DOHH2 (cell line): ENCODE results near the gene FAAH.

Experiments
- H3F3A ChIP-seq: fragments of 200-600 bp; sonication (generic), shearing (Covaris generic); 2 replicates; pipeline ENCODE4 v1.6.0; 2016; ENCODE audit warnings: antibody characterized with exemption, mild to moderate bottlenecking; ENCODE audit not compliant: control insufficient read depth, insufficient read depth
- H3K27ac ChIP-seq: fragments of 200-600 bp; sonication (generic); 2 replicates; pipeline ENCODE4 v1.5.1; 2014; ENCODE audit warnings: low read depth, mild to moderate bottlenecking, low read length, moderate library complexity
- H3K27me3 ChIP-seq: fragments of 200-600 bp; sonication (generic); 2 replicates; pipeline ENCODE4 v1.6.1; 2014; ENCODE audit warnings: mild to moderate bottlenecking, low read length, mixed read lengths; ENCODE audit not compliant: control insufficient read depth
- H3K36me3 ChIP-seq: fragments of 200-600 bp; sonication (generic); 2 replicates; pipeline ENCODE4 v1.6.1; 2014; ENCODE audit warnings: mild to moderate bottlenecking, low read length, moderate library complexity, mixed read lengths; ENCODE audit not compliant: control insufficient read depth
- H3K4me1 ChIP-seq: fragments of 200-600 bp; sonication (generic); 2 replicates; pipeline ENCODE4 v1.6.1; 2014; ENCODE audit warnings: mild to moderate bottlenecking, low read length, mixed read lengths; ENCODE audit not compliant: control insufficient read depth
- H3K4me2 ChIP-seq: fragments of 200-600 bp; sonication (generic); 2 replicates; pipeline ENCODE4 v1.6.0; 2014; ENCODE audit warnings: mild to moderate bottlenecking, low read length, moderate library complexity
- H3K4me3 ChIP-seq: fragments of 200-600 bp; sonication (generic); 2 replicates; pipeline ENCODE4 v1.5.1; 2014; ENCODE audit warnings: mild to moderate bottlenecking, low read length, mixed read lengths
- H3K79me2 ChIP-seq: fragments of 200-600 bp; sonication (generic); 2 replicates; pipeline ENCODE4 v1.6.1; 2014; ENCODE audit warnings: mild to moderate bottlenecking, low read length, mixed read lengths; ENCODE audit not compliant: control insufficient read depth
- H3K9me2 ChIP-seq: fragments of 200-600 bp; sonication (generic); replicated peaks from 2 replicates; pipeline ENCODE4 v1.6.1; 2014; ENCODE audit warnings: mild to moderate bottlenecking, low read length, mixed read lengths; ENCODE audit not compliant: control insufficient read depth
- H3K9me3 ChIP-seq: fragments of 200-600 bp; sonication (generic); 2 replicates; pipeline ENCODE4 v1.6.1; 2014; ENCODE audit warnings: antibody characterized with exemption, low read length, mixed read lengths; ENCODE audit not compliant: control insufficient read depth, insufficient read depth
- H4K20me1 ChIP-seq: fragments of 200-600 bp; sonication (generic); 2 replicates; pipeline ENCODE4 v1.6.0; 2014; ENCODE audit warnings: low read depth, mild to moderate bottlenecking, antibody characterized with exemption, low read length, moderate library complexity; ENCODE audit not compliant: control insufficient read depth, insufficient read depth
- EZH2phosphoT487 ChIP-seq: fragments of 200-600 bp; sonication (generic); IDR thresholded peaks from 2 replicates; pipeline ENCODE4 v1.6.1; 2017; ENCODE audit warnings: borderline replicate concordance, mild to moderate bottlenecking, antibody characterized with exemption, low read length, moderate library complexity, mixed read lengths
- TF ChIP-seq, protein P1 (sequence below): fragments of 200-600 bp; sonication (generic); IDR thresholded peaks from one replicate; pipeline ENCODE4 v1.5.1; 2014; ENCODE audit warnings: antibody characterized with exemption, mild to moderate bottlenecking, low read depth, low read length; ENCODE audit not compliant: poor library complexity, severe bottlenecking

Gene FAAH

GRCh38 chr1:46401964-46402626, 8.0 kb downstream of the FAAH start:
- H3K36me3 ChIP-seq: no peaks in the 10 kb centered on the region

DNA sequence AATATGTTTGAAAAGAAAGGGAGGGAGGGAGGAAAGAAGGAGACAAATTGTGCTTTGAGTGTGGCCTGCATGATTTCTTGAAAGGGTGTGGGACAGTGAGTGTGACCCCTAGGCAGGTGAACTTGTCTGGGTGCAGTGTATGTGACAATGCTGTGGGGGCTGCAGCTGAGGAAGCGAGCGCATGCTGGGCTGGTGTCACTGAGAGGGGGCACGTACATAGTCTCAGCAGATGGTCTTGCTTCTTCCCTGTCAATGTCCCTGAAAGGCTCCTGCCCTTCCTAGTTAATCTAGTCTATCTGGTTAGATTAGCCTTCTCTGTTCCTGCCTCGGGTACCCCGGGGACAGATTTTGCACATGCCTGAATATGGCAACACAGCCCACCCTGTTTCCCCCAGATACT, 9.8 kb downstream of the FAAH start:
- Histone ChIP-seq H4K20me1 (no peaks in the 10 kb centered on the region), H3K27ac (no peak overlapping the region), H3K79me2 (no peaks in the 10 kb centered on the region), H3F3A (no peaks in the 10 kb centered on the region), H3K36me3 (no peaks in the 10 kb centered on the region), H3K4me1 (peaks cover 18% of the 10 kb centered on the region), H3K9me2 (no peaks in the 10 kb centered on the region), H3K4me3 (no peak overlapping the region), H3K27me3 (peaks cover 9% of the 10 kb centered on the region), H3K9me3 (no peaks in the 10 kb centered on the region), H3K4me2 (no peak overlapping the region)
- TF ChIP-seq, protein P1, sequence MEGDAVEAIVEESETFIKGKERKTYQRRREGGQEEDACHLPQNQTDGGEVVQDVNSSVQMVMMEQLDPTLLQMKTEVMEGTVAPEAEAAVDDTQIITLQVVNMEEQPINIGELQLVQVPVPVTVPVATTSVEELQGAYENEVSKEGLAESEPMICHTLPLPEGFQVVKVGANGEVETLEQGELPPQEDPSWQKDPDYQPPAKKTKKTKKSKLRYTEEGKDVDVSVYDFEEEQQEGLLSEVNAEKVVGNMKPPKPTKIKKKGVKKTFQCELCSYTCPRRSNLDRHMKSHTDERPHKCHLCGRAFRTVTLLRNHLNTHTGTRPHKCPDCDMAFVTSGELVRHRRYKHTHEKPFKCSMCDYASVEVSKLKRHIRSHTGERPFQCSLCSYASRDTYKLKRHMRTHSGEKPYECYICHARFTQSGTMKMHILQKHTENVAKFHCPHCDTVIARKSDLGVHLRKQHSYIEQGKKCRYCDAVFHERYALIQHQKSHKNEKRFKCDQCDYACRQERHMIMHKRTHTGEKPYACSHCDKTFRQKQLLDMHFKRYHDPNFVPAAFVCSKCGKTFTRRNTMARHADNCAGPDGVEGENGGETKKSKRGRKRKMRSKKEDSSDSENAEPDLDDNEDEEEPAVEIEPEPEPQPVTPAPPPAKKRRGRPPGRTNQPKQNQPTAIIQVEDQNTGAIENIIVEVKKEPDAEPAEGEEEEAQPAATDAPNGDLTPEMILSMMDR: no peak
- TF ChIP-seq EZH2phosphoT487: no peak

More at GRCh38 chr1:46401964-46402626, 8.0 kb downstream of the FAAH start:
- Histone ChIP-seq H3K4me2 (no peak overlapping the region), H3K9me3 (no peaks in the 10 kb centered on the region), H3K27me3 (peaks cover 9% of the 10 kb centered on the region), H3K27ac (no peak overlapping the region), H3F3A (no peaks in the 10 kb centered on the region), H3K4me3 (no peak overlapping the region), H4K20me1 (no peaks in the 10 kb centered on the region), H3K9me2 (no peaks in the 10 kb centered on the region), H3K4me1 (peaks cover 19% of the 10 kb centered on the region), H3K79me2 (no peaks in the 10 kb centered on the region)
- TF ChIP-seq EZH2phosphoT487: no peak
- TF ChIP-seq, protein P1: no peak

- TF ChIP-seq EZH2phosphoT487: no peak
- TF ChIP-seq, protein P1: no peak
Observed at GRCh38 chr1:46404482-46405196, 10.5 kb downstream of the FAAH start.

More at GRCh38 chr1:46404482-46405196, 10.5 kb downstream of the FAAH start:
- Histone ChIP-seq H3K27me3 (peaks cover 3% of the 10 kb centered on the region; the same call in 1 of the 2 replicates), H3K4me3 (no peak overlapping the region), H3F3A (no peaks in the 10 kb centered on the region), H3K9me3 (no peaks in the 10 kb centered on the region), H3K79me2 (no peaks in the 10 kb centered on the region), H3K4me1 (peaks cover 11% of the 10 kb centered on the region), H3K27ac (no peak overlapping the region), H3K4me2 (no peak overlapping the region), H4K20me1 (no peaks in the 10 kb centered on the region), H3K36me3 (no peaks in the 10 kb centered on the region), H3K9me2 (no peaks in the 10 kb centered on the region)
